ENCODE results near the gene CSTF2. TPM values are rescaled to one million over a fixed set of nuclear protein-coding genes. Genes with fewer than 3 reads are reported as not detected.
A peak's percentile ranks its signal among the peaks of the same experiment; 100 is the strongest.

CSTF2 gene
- polyA plus RNA-seq, 2 of the 4 experiments (the other 2 are of a cell fraction): 33.2 to 47.0 TPM

DNA sequence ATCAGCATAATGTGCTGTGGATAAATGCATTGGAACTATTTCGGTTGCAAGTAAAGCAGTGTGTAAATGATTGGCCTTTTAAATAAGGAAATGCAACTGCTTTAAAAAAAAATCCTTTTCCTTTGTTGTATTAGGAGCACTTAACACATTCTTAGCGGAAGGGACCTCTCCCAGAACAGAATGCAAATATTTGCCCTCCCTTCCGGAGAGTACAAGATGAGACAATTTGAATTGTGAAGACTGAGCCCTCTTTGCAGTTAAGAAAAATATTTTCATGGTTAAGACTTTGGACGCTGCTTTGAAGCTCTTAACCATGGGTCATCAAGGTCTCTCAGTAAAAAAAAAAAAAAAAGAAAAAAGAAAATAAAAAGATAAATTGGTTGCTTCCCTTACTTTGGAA lies 63.5 kb downstream of the CSTF2 start:
- peak in 1 of 2 experiments; percentile 67; a peak in 3 of 6 replicates for ATAC-seq
- H3K4me3 ChIP-seq: no peak overlapping the region
- TF ChIP-seq, protein P1, sequence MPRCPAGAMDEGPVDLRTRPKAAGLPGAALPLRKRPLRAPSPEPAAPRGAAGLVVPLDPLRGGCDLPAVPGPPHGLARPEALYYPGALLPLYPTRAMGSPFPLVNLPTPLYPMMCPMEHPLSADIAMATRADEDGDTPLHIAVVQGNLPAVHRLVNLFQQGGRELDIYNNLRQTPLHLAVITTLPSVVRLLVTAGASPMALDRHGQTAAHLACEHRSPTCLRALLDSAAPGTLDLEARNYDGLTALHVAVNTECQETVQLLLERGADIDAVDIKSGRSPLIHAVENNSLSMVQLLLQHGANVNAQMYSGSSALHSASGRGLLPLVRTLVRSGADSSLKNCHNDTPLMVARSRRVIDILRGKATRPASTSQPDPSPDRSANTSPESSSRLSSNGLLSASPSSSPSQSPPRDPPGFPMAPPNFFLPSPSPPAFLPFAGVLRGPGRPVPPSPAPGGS (IDR thresholded peaks at IDR 0.05): no peak
- TF ChIP-seq NFE2L2 (conservative IDR thresholded peaks at IDR 0.05; ENCODE audit: low read length): no peak
- no peak for TF ChIP-seq POLR2AphosphoS2 (conservative IDR thresholded peaks at IDR 0.05; ENCODE audit: low read length)
- no peak for TF ChIP-seq FOXS1 (CRISPR knock-in tag; IDR thresholded peaks at IDR 0.05)
- TF ChIP-seq, protein P2, sequence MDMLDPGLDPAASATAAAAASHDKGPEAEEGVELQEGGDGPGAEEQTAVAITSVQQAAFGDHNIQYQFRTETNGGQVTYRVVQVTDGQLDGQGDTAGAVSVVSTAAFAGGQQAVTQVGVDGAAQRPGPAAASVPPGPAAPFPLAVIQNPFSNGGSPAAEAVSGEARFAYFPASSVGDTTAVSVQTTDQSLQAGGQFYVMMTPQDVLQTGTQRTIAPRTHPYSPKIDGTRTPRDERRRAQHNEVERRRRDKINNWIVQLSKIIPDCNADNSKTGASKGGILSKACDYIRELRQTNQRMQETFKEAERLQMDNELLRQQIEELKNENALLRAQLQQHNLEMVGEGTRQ (IDR thresholded peaks at IDR 0.05): no peak
- no peak for TF ChIP-seq HDAC2 (IDR thresholded peaks at IDR 0.05)
- TF ChIP-seq, protein P3, sequence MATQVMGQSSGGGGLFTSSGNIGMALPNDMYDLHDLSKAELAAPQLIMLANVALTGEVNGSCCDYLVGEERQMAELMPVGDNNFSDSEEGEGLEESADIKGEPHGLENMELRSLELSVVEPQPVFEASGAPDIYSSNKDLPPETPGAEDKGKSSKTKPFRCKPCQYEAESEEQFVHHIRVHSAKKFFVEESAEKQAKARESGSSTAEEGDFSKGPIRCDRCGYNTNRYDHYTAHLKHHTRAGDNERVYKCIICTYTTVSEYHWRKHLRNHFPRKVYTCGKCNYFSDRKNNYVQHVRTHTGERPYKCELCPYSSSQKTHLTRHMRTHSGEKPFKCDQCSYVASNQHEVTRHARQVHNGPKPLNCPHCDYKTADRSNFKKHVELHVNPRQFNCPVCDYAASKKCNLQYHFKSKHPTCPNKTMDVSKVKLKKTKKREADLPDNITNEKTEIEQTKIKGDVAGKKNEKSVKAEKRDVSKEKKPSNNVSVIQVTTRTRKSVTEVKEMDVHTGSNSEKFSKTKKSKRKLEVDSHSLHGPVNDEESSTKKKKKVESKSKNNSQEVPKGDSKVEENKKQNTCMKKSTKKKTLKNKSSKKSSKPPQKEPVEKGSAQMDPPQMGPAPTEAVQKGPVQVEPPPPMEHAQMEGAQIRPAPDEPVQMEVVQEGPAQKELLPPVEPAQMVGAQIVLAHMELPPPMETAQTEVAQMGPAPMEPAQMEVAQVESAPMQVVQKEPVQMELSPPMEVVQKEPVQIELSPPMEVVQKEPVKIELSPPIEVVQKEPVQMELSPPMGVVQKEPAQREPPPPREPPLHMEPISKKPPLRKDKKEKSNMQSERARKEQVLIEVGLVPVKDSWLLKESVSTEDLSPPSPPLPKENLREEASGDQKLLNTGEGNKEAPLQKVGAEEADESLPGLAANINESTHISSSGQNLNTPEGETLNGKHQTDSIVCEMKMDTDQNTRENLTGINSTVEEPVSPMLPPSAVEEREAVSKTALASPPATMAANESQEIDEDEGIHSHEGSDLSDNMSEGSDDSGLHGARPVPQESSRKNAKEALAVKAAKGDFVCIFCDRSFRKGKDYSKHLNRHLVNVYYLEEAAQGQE (IDR thresholded peaks at IDR 0.05): no peak
- TF ChIP-seq MAFK (IDR thresholded peaks at IDR 0.05; ENCODE audit: partially characterized antibody): no peak
- no peak for TF ChIP-seq EP300 (IDR thresholded peaks at IDR 0.05)
- TF ChIP-seq RNF2 (IDR thresholded peaks at IDR 0.05; ENCODE audit: borderline replicate concordance, low read depth): no peak
- no peak for TF ChIP-seq HOXA7 (CRISPR knock-in tag; IDR thresholded peaks at IDR 0.05)
- no peaks in the 10 kb centered on the region for H3K9me3 ChIP-seq
- peak overlapping the region; percentile 27 for H3K4me2 ChIP-seq
- H3K27ac ChIP-seq: no peak overlapping the region; a peak in 1 of 6 replicates
- H3K4me1 ChIP-seq: peaks cover 8% of the 10 kb centered on the region; the same call in 1 of the 3 replicates
- POLR2A ChIA-PET: no interaction called here
- CTCF ChIA-PET: no interaction called here
- DNase-seq (ENCODE audit: low read depth in 1 of 2, low spot score in 1 of 2): peak in 1 of 2 experiments; percentile 40
- 14% methylated on average over 4 of the region's 4 CpGs for WGBS (ENCODE audit: missing lambda C conversion rate)
- FAIRE-seq: no peak

Small RNAs within 50 kb of the gene (small RNA-seq; reads per million reads assigned to genes)
- 0 reads per million in 6 experiments for gene RF00411

Other genes with a start within 250 kb of the CSTF2 start
- not detected in 2 replicates for gene TNMD, start 235.5 kb upstream of the CSTF2 start, polyA plus RNA-seq (2011; rRNA removed)
- gene TNMD, start 235.5 kb upstream of the CSTF2 start, polyA plus RNA-seq (2017; fragmentation: RNase III; extraction: RNeasy Plus Mini Kit Qiagen cat#74134 plus additional on column Dnase treatment): not detected in 3 replicates
- 61.4 and 71.1 TPM in 2 replicates for gene TSPAN6, start 183.6 kb upstream of the CSTF2 start, polyA plus RNA-seq (2011; rRNA removed)
- gene TSPAN6, start 183.6 kb upstream of the CSTF2 start, polyA plus RNA-seq (2017; fragmentation: RNase III; extraction: RNeasy Plus Mini Kit Qiagen cat#74134 plus additional on column Dnase treatment): 41.1 to 51.7 TPM (median 46.0 TPM) in 3 replicates
- gene SRPX2, start 176.2 kb upstream of the CSTF2 start, polyA plus RNA-seq (2011; rRNA removed): 6.7 and 9.6 TPM in 2 replicates
- 1.7 to 3.9 TPM (median 2.3 TPM) in 3 replicates for gene SRPX2, start 176.2 kb upstream of the CSTF2 start, polyA plus RNA-seq (2017; fragmentation: RNase III; extraction: RNeasy Plus Mini Kit Qiagen cat#74134 plus additional on column Dnase treatment)
- 3.9 and 4.3 TPM in 2 replicates for gene SYTL4, start 88.3 kb upstream of the CSTF2 start, polyA plus RNA-seq (2011; rRNA removed)
- gene SYTL4, start 88.3 kb upstream of the CSTF2 start, polyA plus RNA-seq (2017; fragmentation: RNase III; extraction: RNeasy Plus Mini Kit Qiagen cat#74134 plus additional on column Dnase treatment): 3.1 to 3.6 TPM (median 3.3 TPM) in 3 replicates
- 1.4 and 2.4 TPM in 2 replicates for gene NOX1, start 54.0 kb downstream of the CSTF2 start, polyA plus RNA-seq (2011; rRNA removed)
- gene NOX1, start 54.0 kb downstream of the CSTF2 start, polyA plus RNA-seq (2017; fragmentation: RNase III; extraction: RNeasy Plus Mini Kit Qiagen cat#74134 plus additional on column Dnase treatment): 0.07 TPM in 1 of 3 replicates, not detected in the others
- 0.50 and 0.65 TPM in 2 replicates for gene XKRX, start 108.5 kb downstream of the CSTF2 start, polyA plus RNA-seq (2011; rRNA removed)
- 0.12 to 0.16 TPM (median 0.13 TPM) in 3 replicates for gene XKRX, start 108.5 kb downstream of the CSTF2 start, polyA plus RNA-seq (2017; fragmentation: RNase III; extraction: RNeasy Plus Mini Kit Qiagen cat#74134 plus additional on column Dnase treatment)
- 0.12 TPM in 1 of 2 replicates, not detected in the other for gene ARL13A, start 149.3 kb downstream of the CSTF2 start, polyA plus RNA-seq (2011; rRNA removed)
- gene ARL13A, start 149.3 kb downstream of the CSTF2 start, polyA plus RNA-seq (2017; fragmentation: RNase III; extraction: RNeasy Plus Mini Kit Qiagen cat#74134 plus additional on column Dnase treatment): 0.08 to 0.15 TPM (median 0.10 TPM) in 3 replicates
- 29.1 and 30.9 TPM in 2 replicates for gene TRMT2B, start 231.7 kb downstream of the CSTF2 start, polyA plus RNA-seq (2011; rRNA removed)
- 14.2 to 15.0 TPM (median 14.3 TPM) in 3 replicates for gene TRMT2B, start 231.7 kb downstream of the CSTF2 start, polyA plus RNA-seq (2017; fragmentation: RNase III; extraction: RNeasy Plus Mini Kit Qiagen cat#74134 plus additional on column Dnase treatment)